PC-3 (cell line): ENCODE measurements around the gene SALL4.

Source experiments
- EZH2 ChIP-seq: fragments of 300-600 bp; sonication (generic); IDR thresholded peaks from one replicate; pipeline ENCODE4 v1.6.1; 2017; ENCODE audit warnings: antibody characterized with exemption, mild to moderate bottlenecking, low read length; ENCODE audit not compliant: unreplicated experiment
- EZH2phosphoT487 ChIP-seq: fragments of 300-600 bp; sonication (generic); IDR thresholded peaks from 2 replicates; pipeline ENCODE4 v1.6.1; 2018; ENCODE audit warnings: mild to moderate bottlenecking, antibody characterized with exemption, low read length, borderline replicate concordance
- TF ChIP-seq, protein P1 (sequence below): fragments of 300-600 bp; sonication (generic); conservative IDR thresholded peaks from 2 replicates; pipeline ENCODE4 v1.5.1; 2017; ENCODE audit warnings: antibody characterized with exemption, low read depth, mild to moderate bottlenecking, low read length

DNA sequence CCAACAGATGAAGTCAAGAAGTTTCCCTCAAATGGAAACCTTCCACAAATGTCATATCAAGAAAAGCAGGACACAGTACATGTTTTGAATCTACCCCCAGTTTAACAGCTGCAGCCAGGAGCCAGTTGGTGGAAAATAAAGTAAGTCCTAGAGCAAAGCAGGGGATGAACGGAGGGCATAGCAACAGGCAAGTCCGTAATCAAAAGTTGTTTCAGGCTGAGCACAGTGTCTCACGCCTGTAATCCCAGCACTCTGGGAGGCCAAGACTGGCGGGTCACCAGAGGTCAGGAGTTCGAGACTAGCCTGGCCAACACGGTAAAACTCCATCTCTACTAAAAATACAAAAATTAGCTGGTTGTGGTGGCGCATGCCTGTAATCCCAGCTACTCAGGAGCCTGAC lies 2.4 kb upstream of the SALL4 start:
- TF ChIP-seq, protein P1, sequence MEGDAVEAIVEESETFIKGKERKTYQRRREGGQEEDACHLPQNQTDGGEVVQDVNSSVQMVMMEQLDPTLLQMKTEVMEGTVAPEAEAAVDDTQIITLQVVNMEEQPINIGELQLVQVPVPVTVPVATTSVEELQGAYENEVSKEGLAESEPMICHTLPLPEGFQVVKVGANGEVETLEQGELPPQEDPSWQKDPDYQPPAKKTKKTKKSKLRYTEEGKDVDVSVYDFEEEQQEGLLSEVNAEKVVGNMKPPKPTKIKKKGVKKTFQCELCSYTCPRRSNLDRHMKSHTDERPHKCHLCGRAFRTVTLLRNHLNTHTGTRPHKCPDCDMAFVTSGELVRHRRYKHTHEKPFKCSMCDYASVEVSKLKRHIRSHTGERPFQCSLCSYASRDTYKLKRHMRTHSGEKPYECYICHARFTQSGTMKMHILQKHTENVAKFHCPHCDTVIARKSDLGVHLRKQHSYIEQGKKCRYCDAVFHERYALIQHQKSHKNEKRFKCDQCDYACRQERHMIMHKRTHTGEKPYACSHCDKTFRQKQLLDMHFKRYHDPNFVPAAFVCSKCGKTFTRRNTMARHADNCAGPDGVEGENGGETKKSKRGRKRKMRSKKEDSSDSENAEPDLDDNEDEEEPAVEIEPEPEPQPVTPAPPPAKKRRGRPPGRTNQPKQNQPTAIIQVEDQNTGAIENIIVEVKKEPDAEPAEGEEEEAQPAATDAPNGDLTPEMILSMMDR, result no peak
- TF ChIP-seq EZH2phosphoT487, result no peak
- no peak for TF ChIP-seq EZH2
